ENCODE results near the gene GAS2L1. TPM values are rescaled to one million over a fixed set of nuclear protein-coding genes. Genes with fewer than 3 reads are reported as not detected.
A peak's percentile ranks its signal among the peaks of the same experiment; 100 is the strongest.

Gene GAS2L1
- total and polyA plus RNA-seq, 2 donors from 2014 or later: 24.2 to 27.2 TPM

DNA sequence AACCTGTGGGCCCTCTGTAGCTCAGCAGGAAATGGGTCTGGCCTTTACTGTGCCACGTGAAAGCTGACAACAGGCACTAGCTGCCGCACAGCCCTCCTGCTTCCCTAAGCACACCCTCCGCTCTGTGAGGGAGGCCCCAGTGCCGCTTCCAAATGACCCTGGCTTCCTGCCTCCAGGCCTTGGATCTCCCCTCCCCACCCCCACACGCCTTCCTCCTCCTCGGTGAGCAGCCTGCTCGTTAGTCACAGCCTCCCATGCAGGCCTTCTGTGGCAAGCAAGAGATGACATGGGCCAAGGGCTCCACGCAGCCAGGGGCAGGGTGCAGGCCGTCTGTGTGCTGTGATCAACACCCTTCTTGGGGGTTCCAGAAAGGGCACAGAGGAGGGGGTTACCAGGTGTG, 24.3 kb downstream of the GAS2L1 start:
- no peak overlapping the region for H3K4me3 ChIP-seq (ENCODE audit: low read length in 3 of 3)
- H3K27me3 ChIP-seq (ENCODE audit: control insufficient read depth, insufficient read depth, low read length): no peaks in the 10 kb centered on the region
- FAIRE-seq (no peak), DNase-seq (peak; percentile 66 to 89 (median 75))
- intact Hi-C loops (cut with DNase I): no loop called here
- no peaks in the 10 kb centered on the region for H3K4me1 ChIP-seq (ENCODE audit: control insufficient read depth in 2 of 3, insufficient read depth in 2 of 3, low read depth in 1 of 3, low read length in 3 of 3)
- peaks cover 0 to 13% (median 8%) of the 10 kb centered on the region in 3 donors for H3K36me3 ChIP-seq (ENCODE audit: control insufficient read depth in 2 of 3, insufficient read depth in 3 of 3, low read length in 3 of 3)
- H3K9me3 ChIP-seq (ENCODE audit: control insufficient read depth in 2 of 3, insufficient read depth in 1 of 3, low read length in 3 of 3): no peaks in the 10 kb centered on the region
- H3K9ac ChIP-seq (ENCODE audit: low read length in 3 of 3): no peak overlapping the region
- TF ChIP-seq, protein P1, sequence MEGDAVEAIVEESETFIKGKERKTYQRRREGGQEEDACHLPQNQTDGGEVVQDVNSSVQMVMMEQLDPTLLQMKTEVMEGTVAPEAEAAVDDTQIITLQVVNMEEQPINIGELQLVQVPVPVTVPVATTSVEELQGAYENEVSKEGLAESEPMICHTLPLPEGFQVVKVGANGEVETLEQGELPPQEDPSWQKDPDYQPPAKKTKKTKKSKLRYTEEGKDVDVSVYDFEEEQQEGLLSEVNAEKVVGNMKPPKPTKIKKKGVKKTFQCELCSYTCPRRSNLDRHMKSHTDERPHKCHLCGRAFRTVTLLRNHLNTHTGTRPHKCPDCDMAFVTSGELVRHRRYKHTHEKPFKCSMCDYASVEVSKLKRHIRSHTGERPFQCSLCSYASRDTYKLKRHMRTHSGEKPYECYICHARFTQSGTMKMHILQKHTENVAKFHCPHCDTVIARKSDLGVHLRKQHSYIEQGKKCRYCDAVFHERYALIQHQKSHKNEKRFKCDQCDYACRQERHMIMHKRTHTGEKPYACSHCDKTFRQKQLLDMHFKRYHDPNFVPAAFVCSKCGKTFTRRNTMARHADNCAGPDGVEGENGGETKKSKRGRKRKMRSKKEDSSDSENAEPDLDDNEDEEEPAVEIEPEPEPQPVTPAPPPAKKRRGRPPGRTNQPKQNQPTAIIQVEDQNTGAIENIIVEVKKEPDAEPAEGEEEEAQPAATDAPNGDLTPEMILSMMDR (IDR thresholded peaks at IDR 0.05; ENCODE audit: borderline replicate concordance, extremely low read depth, insufficient read depth): no peak
- no peak overlapping the region for H3K27ac ChIP-seq (ENCODE audit: low read depth in 2 of 2, low read length in 2 of 2)

DNA sequence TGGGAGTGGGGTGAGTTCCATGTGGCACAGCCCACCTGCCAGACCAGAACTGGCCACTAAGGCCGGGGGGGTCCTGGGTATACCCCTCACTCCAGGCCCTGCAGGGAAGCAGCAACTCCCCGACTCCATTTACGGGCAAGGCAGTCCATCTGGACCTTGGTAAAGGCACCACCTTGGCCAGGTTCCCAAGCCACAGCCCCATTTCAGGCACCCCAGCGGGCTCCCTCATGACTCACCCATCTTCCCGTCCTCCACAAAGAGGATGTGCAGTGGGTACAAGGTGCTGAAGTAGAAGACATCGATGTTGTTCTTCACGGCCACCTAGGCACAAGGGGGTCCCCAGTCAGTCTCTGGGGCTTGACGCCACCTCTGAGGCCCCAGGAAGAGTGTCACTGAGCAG, 24.8 kb downstream of the GAS2L1 start:
- H3K36me3 ChIP-seq (ENCODE audit: control insufficient read depth in 2 of 3, insufficient read depth in 3 of 3, low read length in 3 of 3): peaks cover 0 to 17% (median 11%) of the 10 kb centered on the region in 3 donors

DNA sequence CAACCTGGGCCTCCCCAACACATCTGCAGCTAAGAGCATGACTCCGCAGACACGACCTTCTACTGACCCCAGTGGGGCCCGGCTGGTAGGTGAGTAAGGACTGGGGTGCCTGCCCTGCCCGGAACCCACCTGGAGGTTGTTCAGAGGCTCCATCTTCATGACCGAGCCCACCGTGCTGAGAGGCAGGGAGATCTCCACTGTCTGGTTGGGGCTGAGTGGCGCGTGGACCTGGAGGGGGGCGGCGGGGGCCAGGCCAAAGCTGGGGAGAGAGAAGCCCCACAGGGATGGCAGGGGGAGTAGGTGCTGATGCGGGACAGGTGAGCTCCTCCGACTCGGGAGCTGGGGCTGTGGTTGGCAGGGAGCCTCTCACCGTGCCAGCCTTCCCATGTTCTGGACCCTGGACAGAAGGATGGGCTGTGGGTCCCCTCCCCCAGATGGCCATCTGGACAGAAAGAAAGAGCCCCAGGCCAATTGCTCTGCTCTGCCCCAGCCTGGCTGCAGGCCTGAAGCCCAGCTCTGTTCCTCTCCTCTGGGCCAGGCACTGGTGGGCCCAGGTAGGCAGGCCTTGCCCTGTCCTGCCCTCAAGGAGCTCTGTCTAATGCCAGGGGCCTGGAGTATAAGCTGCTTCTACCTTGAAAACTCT, 25.3 kb downstream of the GAS2L1 start:
- Histone ChIP-seq H3K27me3 (ENCODE audit: control insufficient read depth, insufficient read depth, low read length) (no peaks in the 10 kb centered on the region), H3K4me1 (ENCODE audit: control insufficient read depth in 2 of 3, insufficient read depth in 2 of 3, low read depth in 1 of 3, low read length in 3 of 3) (no peaks in the 10 kb centered on the region), H3K27ac (ENCODE audit: low read depth in 2 of 2, low read length in 2 of 2) (no peak overlapping the region), H3K9me3 (ENCODE audit: control insufficient read depth in 2 of 3, insufficient read depth in 1 of 3, low read length in 3 of 3) (no peaks in the 10 kb centered on the region), H3K9ac (ENCODE audit: low read length in 3 of 3) (no peak overlapping the region), H3K36me3 (ENCODE audit: control insufficient read depth in 2 of 3, insufficient read depth in 3 of 3, low read length in 3 of 3) (peaks cover 0 to 19% (median 11%) of the 10 kb centered on the region in 3 donors), H3K4me3 (ENCODE audit: low read length in 3 of 3) (no peak overlapping the region)
- no peak for FAIRE-seq
- DNase-seq: peak in 1 of 5 donors; percentile 66
- intact Hi-C loops (cut with DNase I): no loop called here
- TF ChIP-seq, protein P1 (IDR thresholded peaks at IDR 0.05; ENCODE audit: borderline replicate concordance, extremely low read depth, insufficient read depth): no peak

More for the DNA sequence above, 24.8 kb downstream of the GAS2L1 start:
- TF ChIP-seq, protein P1 (IDR thresholded peaks at IDR 0.05; ENCODE audit: borderline replicate concordance, extremely low read depth, insufficient read depth): no peak
- no peak overlapping the region for H3K4me3 ChIP-seq (ENCODE audit: low read length in 3 of 3)
- H3K4me1 ChIP-seq (ENCODE audit: control insufficient read depth in 2 of 3, insufficient read depth in 2 of 3, low read depth in 1 of 3, low read length in 3 of 3): no peaks in the 10 kb centered on the region
- H3K27ac ChIP-seq (ENCODE audit: low read depth in 2 of 2, low read length in 2 of 2): no peak overlapping the region
- no peaks in the 10 kb centered on the region for H3K27me3 ChIP-seq (ENCODE audit: control insufficient read depth, insufficient read depth, low read length)
- no peak for DNase-seq
- H3K9ac ChIP-seq (ENCODE audit: low read length in 3 of 3): no peak overlapping the region
- no peak for FAIRE-seq
- H3K9me3 ChIP-seq (ENCODE audit: control insufficient read depth in 2 of 3, insufficient read depth in 1 of 3, low read length in 3 of 3): no peaks in the 10 kb centered on the region
- intact Hi-C loops (cut with DNase I): no loop called here

Data from kidney (tissue), 14 donors.